OCI-LY7 (cell line): ENCODE measurements around the gene COL4A1. TPM values are rescaled to one million over a fixed set of nuclear protein-coding genes. Genes with fewer than 3 reads are reported as not detected.

Experiments
- BruUV-seq: library from RNA; stranded (reverse); fragments of 400-500 nt; replicated peaks from 2 replicates; lab custom pipeline; 2021; lab: Mats Ljungman, UMichigan
- CTCF ChIA-PET: fragments of 300-600 bp; sonication (Branson Sonifier 250); formaldehyde crosslinking; loops from one replicate; lab custom pipeline; 2022; ENCODE audit warnings: antibody characterized with exemption; ENCODE audit not compliant: unreplicated experiment; lab: Charles Lee
- POLR2A ChIA-PET: fragments of 300-600 bp; sonication (Branson Sonifier 250); formaldehyde crosslinking; loops from one replicate; lab custom pipeline; 2022; ENCODE audit warnings: antibody characterized with exemption; lab: Charles Lee
- DNase-seq: peaks from one replicate; pipeline ENCODE4 v3.0.0-alpha.2; 2015; ENCODE audit warnings: low spot score
- H2AFZ ChIP-seq: fragments of 200-600 bp; sonication (generic), shearing (Covaris generic); 2 replicates; pipeline ENCODE4 v1.6.1; 2014; ENCODE audit warnings: mild to moderate bottlenecking, antibody characterized with exemption, low read length, moderate library complexity
- H3K27ac ChIP-seq: fragments of 200-600 bp; sonication (generic); 2 replicates; pipeline ENCODE4 v1.5.1; 2014; ENCODE audit warnings: mixed run types, low read depth, mild to moderate bottlenecking, moderate library complexity, low read length, inconsistent platforms; ENCODE audit not compliant: poor library complexity, severe bottlenecking
- H3K36me3 ChIP-seq: fragments of 200-600 bp; sonication (generic); 2 replicates; pipeline ENCODE4 v1.6.1; 2014; ENCODE audit warnings: mild to moderate bottlenecking, antibody characterized with exemption, low read length, moderate library complexity, mixed read lengths; ENCODE audit not compliant: insufficient read depth
- H3K4me1 ChIP-seq: fragments of 200-600 bp; sonication (generic); 2 replicates; pipeline ENCODE4 v1.5.1; 2014; ENCODE audit warnings: mild to moderate bottlenecking, low read length; ENCODE audit not compliant: insufficient read depth, poor library complexity, severe bottlenecking
- H3K4me2 ChIP-seq: fragments of 200-600 bp; sonication (generic); 2 replicates; pipeline ENCODE4 v1.6.1; 2014; ENCODE audit warnings: mild to moderate bottlenecking, low read length
- H3K4me3 ChIP-seq: fragments of 200-600 bp; sonication (generic); 2 replicates; pipeline ENCODE4 v1.5.1; 2014; ENCODE audit warnings: mild to moderate bottlenecking, low read depth, low read length; ENCODE audit not compliant: poor library complexity, severe bottlenecking
- H3K79me2 ChIP-seq: fragments of 200-600 bp; sonication (generic); 2 replicates; pipeline ENCODE4 v1.6.1; 2016; ENCODE audit warnings: low read depth, mild to moderate bottlenecking, low read length, moderate library complexity, mixed read lengths; ENCODE audit not compliant: insufficient read depth
- H3K9me2 ChIP-seq: fragments of 200-600 bp; sonication (generic); 2 replicates; pipeline ENCODE4 v1.6.1; 2016; ENCODE audit warnings: mild to moderate bottlenecking, low read length, mixed read lengths; ENCODE audit not compliant: insufficient read depth
- H3K9me3 ChIP-seq: fragments of 200-600 bp; sonication (generic); 2 replicates; pipeline ENCODE4 v1.6.1; 2014; ENCODE audit warnings: mild to moderate bottlenecking, mixed run types, low read length, mixed read lengths
- H4K20me1 ChIP-seq: fragments of 200-600 bp; sonication (generic); 2 replicates; pipeline ENCODE4 v1.6.1; 2014; ENCODE audit warnings: mild to moderate bottlenecking, antibody characterized with exemption, low read length, moderate library complexity, mixed read lengths; ENCODE audit not compliant: insufficient read depth
- EZH2phosphoT487 ChIP-seq: fragments of 200-600 bp; sonication (generic); IDR thresholded peaks from 2 replicates; pipeline ENCODE4 v1.6.1; 2018; ENCODE audit warnings: low read depth, borderline replicate concordance, mild to moderate bottlenecking, mixed run types, antibody characterized with exemption, low read length, moderate library complexity, mixed read lengths
- intact Hi-C: fragments of 100-400 bp; cut with micrococcal nuclease; formaldehyde crosslinking; loops from one replicate; pipeline ENCODE4 v1.10.0; 2022; ENCODE audit not compliant: unreplicated experiment
- total RNA-seq, 2 experiments: library from RNA; depleted of rRNA in 1 of 2; stranded (reverse); fragments of >200 nt in 1 of 2; shearing (Covaris generic) in 1 of 2; gene quantifications; 2 replicates each; pipeline ENCODE4 v1.2.3, GENCODE V29; 2014 to 2022
- TF ChIP-seq, protein P1 (sequence below): fragments of 200-600 bp; sonication (generic); conservative IDR thresholded peaks from 2 replicates; pipeline ENCODE4 v1.5.1; 2014; ENCODE audit warnings: mild to moderate bottlenecking, antibody characterized with exemption, low read length, moderate library complexity, mixed read lengths

The COL4A1 gene
- total RNA-seq, 2 experiments from 2014 or later: 0.06 TPM; not detected in 1

DNA sequence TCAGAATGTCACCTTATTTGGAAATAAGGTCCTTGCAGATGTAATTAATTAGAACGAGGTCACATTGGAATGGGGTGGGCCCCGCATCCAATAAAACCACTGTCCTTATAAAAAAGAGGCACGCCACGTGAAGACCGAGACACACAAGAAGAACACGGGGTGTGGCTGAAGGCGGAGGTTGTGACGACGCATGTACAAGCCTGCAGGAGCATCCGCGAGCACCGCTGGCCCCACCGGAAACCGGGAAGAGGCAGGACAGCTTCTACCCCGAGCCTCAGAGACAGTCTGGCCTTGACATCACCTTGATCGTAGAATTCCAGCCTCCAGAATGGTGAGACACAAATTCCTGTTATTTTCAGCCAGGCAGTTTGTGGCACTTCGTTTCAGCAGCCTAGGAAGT is 177.9 kb downstream of the COL4A1 start:
- no peaks in the 10 kb centered on the region for H3K4me1 ChIP-seq
- intact Hi-C loops: no loop called here
- no peaks in the 10 kb centered on the region for H4K20me1 ChIP-seq
- no TSS peak for BruUV-seq
- TF ChIP-seq, protein P1, sequence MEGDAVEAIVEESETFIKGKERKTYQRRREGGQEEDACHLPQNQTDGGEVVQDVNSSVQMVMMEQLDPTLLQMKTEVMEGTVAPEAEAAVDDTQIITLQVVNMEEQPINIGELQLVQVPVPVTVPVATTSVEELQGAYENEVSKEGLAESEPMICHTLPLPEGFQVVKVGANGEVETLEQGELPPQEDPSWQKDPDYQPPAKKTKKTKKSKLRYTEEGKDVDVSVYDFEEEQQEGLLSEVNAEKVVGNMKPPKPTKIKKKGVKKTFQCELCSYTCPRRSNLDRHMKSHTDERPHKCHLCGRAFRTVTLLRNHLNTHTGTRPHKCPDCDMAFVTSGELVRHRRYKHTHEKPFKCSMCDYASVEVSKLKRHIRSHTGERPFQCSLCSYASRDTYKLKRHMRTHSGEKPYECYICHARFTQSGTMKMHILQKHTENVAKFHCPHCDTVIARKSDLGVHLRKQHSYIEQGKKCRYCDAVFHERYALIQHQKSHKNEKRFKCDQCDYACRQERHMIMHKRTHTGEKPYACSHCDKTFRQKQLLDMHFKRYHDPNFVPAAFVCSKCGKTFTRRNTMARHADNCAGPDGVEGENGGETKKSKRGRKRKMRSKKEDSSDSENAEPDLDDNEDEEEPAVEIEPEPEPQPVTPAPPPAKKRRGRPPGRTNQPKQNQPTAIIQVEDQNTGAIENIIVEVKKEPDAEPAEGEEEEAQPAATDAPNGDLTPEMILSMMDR: no peak
- TF ChIP-seq EZH2phosphoT487: no peak
- no peak overlapping the region for H3K4me3 ChIP-seq
- no peaks in the 10 kb centered on the region for H3K9me3 ChIP-seq
- H3K27ac ChIP-seq: no peak overlapping the region
- DNase-seq: no peak
- H3K4me2 ChIP-seq: no peak overlapping the region
- no peak overlapping the region for H2AFZ ChIP-seq
- no peaks in the 10 kb centered on the region for H3K79me2 ChIP-seq
- POLR2A ChIA-PET: no interaction called here
- no peaks in the 10 kb centered on the region for H3K36me3 ChIP-seq
- CTCF ChIA-PET: no interaction called here
- no peaks in the 10 kb centered on the region for H3K9me2 ChIP-seq

DNA sequence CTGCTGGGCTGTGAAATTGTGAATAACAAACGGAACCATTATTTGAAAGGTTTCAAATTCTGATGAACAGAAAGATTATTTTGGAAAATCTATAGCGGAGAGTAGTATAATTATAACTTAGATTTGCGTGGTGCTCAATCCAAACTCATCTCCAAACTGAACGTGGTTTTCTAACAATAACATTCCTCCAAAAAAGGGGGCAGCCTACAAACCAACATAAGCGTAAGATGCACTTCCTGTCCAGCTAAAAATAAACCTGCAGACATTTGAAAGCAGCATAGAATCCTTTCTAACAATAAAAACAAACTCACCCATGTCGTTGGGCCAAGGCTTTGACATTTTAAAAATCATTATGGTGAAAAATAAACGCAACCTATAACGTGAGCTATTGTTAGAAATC is 178.4 kb downstream of the COL4A1 start:
- POLR2A ChIA-PET: no interaction called here
- TF ChIP-seq, protein P1: no peak
- no peak for TF ChIP-seq EZH2phosphoT487
- H4K20me1 ChIP-seq: no peaks in the 10 kb centered on the region
- no peaks in the 10 kb centered on the region for H3K36me3 ChIP-seq
- no peak overlapping the region for H3K4me3 ChIP-seq
- H3K79me2 ChIP-seq: no peaks in the 10 kb centered on the region
- no peaks in the 10 kb centered on the region for H3K9me3 ChIP-seq
- no peak for DNase-seq
- H2AFZ ChIP-seq: no peak overlapping the region
- intact Hi-C loops: no loop called here
- no peaks in the 10 kb centered on the region for H3K4me1 ChIP-seq
- no peak overlapping the region for H3K27ac ChIP-seq
- CTCF ChIA-PET: no interaction called here
- no peak overlapping the region for H3K4me2 ChIP-seq
- no TSS peak for BruUV-seq
- no peaks in the 10 kb centered on the region for H3K9me2 ChIP-seq

DNA sequence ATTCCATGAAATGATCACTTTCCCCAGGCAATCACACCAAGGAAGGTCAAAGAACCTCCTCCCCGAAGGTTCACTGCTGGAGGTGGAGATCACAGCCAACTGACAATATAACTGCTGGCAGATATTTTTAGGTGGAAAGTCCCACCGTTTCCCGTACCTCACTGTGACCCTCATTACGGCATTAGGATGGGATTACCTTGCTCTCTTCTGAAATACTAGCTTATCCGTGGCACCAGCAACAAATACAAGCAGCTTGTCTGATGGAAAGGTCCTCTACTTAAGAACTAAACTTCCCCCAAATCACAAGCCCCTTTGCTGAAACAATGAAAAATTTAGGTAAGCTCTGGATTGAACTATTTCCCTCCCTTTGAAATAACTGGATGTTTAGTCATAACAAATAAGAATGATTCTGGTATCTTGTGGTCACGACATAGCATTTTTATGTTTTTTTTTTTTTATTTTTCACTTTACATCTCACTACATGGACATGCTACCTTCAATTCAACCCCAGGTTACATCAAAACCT is 178.9 kb downstream of the COL4A1 start:
- no peak overlapping the region for H3K4me3 ChIP-seq
- TF ChIP-seq EZH2phosphoT487: no peak
- TF ChIP-seq, protein P1: no peak
- H3K4me1 ChIP-seq: no peaks in the 10 kb centered on the region
- no peak overlapping the region for H2AFZ ChIP-seq
- ChIA-PET POLR2A (no interaction called here), CTCF (no interaction called here)
- H3K79me2 ChIP-seq: no peaks in the 10 kb centered on the region
- DNase-seq: no peak
- H3K27ac ChIP-seq: no peak overlapping the region
- H3K36me3 ChIP-seq: no peaks in the 10 kb centered on the region
- no TSS peak for BruUV-seq
- no peaks in the 10 kb centered on the region for H4K20me1 ChIP-seq
- H3K9me2 ChIP-seq: no peaks in the 10 kb centered on the region
- intact Hi-C loops: no loop called here
- H3K9me3 ChIP-seq: no peaks in the 10 kb centered on the region
- H3K4me2 ChIP-seq: no peak overlapping the region
